SH-SY5Y (cell line): Measurements from ENCODE around the gene MAGEC2.

Experiments used
- GATA2 ChIP-seq: IDR thresholded peaks from 2 replicates; pipeline ENCODE4 v1.6.1; 2011; ENCODE audit warnings: mild to moderate bottlenecking, low read depth, low read length
- GATA3 ChIP-seq: IDR thresholded peaks from 2 replicates; pipeline ENCODE4 v1.6.1; 2011; ENCODE audit warnings: low read depth, mild to moderate bottlenecking, low read length, moderate library complexity

GRCh38 chrX:142244568-142244967, 39.5 kb upstream of the MAGEC2 start:
- TF ChIP-seq GATA2 (no peak), GATA3 (no peak)
